Kasumi-1 (cell line): ENCODE results near the gene TAF11L8.
"Not testable (repeated sequence)": the region's sequence is repeated elsewhere in the genome, so short reads cannot be mapped to it uniquely, and the experiment has no call there.

Experiments used
- DNase-seq, 2 experiments: peaks; one replicate each; lab custom pipeline; 2025; lab: John Stamatoyannopoulos, UW

Gene TAF11L8

GRCh38 chr5:17590860-17591259 lies at the start of gene TAF11L8:
Gene TAF11L8, minus strand, starts transcription at chr5:17590960.
- DNase-seq: not testable (repeated sequence)

- no peak for DNase-seq
Observed at GRCh38 chr5:17634160-17634559, 43.4 kb upstream of the TAF11L8 start, which contains the start of gene TAF11L14. Gene TAF11L14, plus strand, starts transcription at chr5:17634460.

GRCh38 chr5:17631788-17632187 lies 41.0 kb upstream of the TAF11L8 start, which contains the start of gene TAF11L13:
Gene TAF11L13, plus strand, starts transcription at chr5:17632088.
- DNase-seq: not testable (repeated sequence)

GRCh38 chr5:17625686-17626085 lies 34.9 kb upstream of the TAF11L8 start:
- DNase-seq: no peak

- DNase-seq: no peak
Observed at GRCh38 chr5:17620627-17621026, 29.9 kb upstream of the TAF11L8 start.

GRCh38 chr5:17619354-17619753 lies 28.6 kb upstream of the TAF11L8 start:
- DNase-seq: no peak

GRCh38 chr5:17614872-17615605 lies 24.3 kb upstream of the TAF11L8 start:
- DNase-seq: no peak

- not testable (repeated sequence) for DNase-seq
Observed at GRCh38 chr5:17610092-17610491, 19.3 kb upstream of the TAF11L8 start, which contains the start of gene TAF11L12. Gene TAF11L12, plus strand, starts transcription at chr5:17610392.

- DNase-seq: not testable (repeated sequence)
Observed at GRCh38 chr5:17607461-17607860, 16.7 kb upstream of the TAF11L8 start.

- DNase-seq: no peak
Observed at GRCh38 chr5:17604951-17605350, 14.2 kb upstream of the TAF11L8 start.

GRCh38 chr5:17603880-17604279 lies 13.1 kb upstream of the TAF11L8 start, which contains the start of gene TAF11L11:
Gene TAF11L11, plus strand, starts transcription at chr5:17604183.
- DNase-seq: not testable (repeated sequence)

GRCh38 chr5:17597728-17598127 lies 7.0 kb upstream of the TAF11L8 start, which contains the start of gene TAF11L10:
Gene TAF11L10, minus strand, starts transcription at chr5:17597828.
- DNase-seq: not testable (repeated sequence)

GRCh38 chr5:17594255-17594654 lies 3.5 kb upstream of the TAF11L8 start, which contains the start of gene TAF11L9:
Gene TAF11L9, minus strand, starts transcription at chr5:17594394.
- not testable (repeated sequence) for DNase-seq

GRCh38 chr5:17585658-17586057 lies 5.1 kb downstream of the TAF11L8 start, which contains the start of gene TAF11L7:
Gene TAF11L7, minus strand, starts transcription at chr5:17585758.
- not testable (repeated sequence) for DNase-seq
